ENCODE results near the gene CARD19.

The CARD19 gene

GRCh38 chr9:93117924-93118862 lies 22.2 kb downstream of the CARD19 start:
- DNase-seq (ENCODE audit: low spot score) = no peak
- TF ChIP-seq CTCF (conservative IDR thresholded peaks at IDR 0.05; ENCODE audit: low read depth) = no peak
- ChIA-PET POLR2A (ENCODE audit: low non-redundant PET) (interaction anchor here (0.7 kb wide), 1 partner anchor 102 kb away, joined by 4 read pairs; no protein-coding TSS in a partner anchor), CTCF (interaction anchor here (0.5 to 2.7 kb wide), 5 partner anchors 9 to 184 kb away, joined by 3 to 18 read pairs (median 3); no protein-coding TSS in a partner anchor)
- H3K27ac ChIP-seq = peak overlapping the region; percentile 87

GRCh38 chr9:93118863-93119702 lies 23.1 kb downstream of the CARD19 start:
- peak overlapping the region; percentile 87 for H3K27ac ChIP-seq
- CTCF ChIA-PET = interaction anchor here (0.5 to 2.7 kb wide), 14 partner anchors 8 to 576 kb away, joined by 3 to 18 read pairs (median 3); partner anchors contain the start of gene NINJ1
- no peak for DNase-seq (ENCODE audit: low spot score)
- POLR2A ChIA-PET (ENCODE audit: low non-redundant PET) = interaction anchor here (1.2 to 1.5 kb wide), 2 partner anchors 15 to 21 kb away, joined by 3 to 4 read pairs; partner anchors contain the start of gene NINJ1
- no peak for TF ChIP-seq CTCF (conservative IDR thresholded peaks at IDR 0.05; ENCODE audit: low read depth)

- TF ChIP-seq CTCF (conservative IDR thresholded peaks at IDR 0.05; ENCODE audit: low read depth) = no peak
- CTCF ChIA-PET = interaction anchor here (0.6 to 2.7 kb wide), 12 partner anchors 9 to 577 kb away, joined by 3 to 18 read pairs (median 4); partner anchors contain the start of gene NINJ1
- POLR2A ChIA-PET (ENCODE audit: low non-redundant PET) = interaction anchor here (0.6 to 1.5 kb wide), 3 partner anchors 13 to 21 kb away, joined by 3 to 4 read pairs (median 3); partner anchors contain the start of gene NINJ1
- peak overlapping the region; percentile 87 for H3K27ac ChIP-seq
- DNase-seq (ENCODE audit: low spot score) = no peak
These were observed 23.6 kb downstream of the CARD19 start for GRCh38 chr9:93119703-93119952.

- POLR2A ChIA-PET (ENCODE audit: low non-redundant PET) = interaction anchor here (0.6 to 1.5 kb wide), 4 partner anchors 14 to 105 kb away, joined by 3 to 4 read pairs (median 3); partner anchors contain the start of gene NINJ1
- CTCF ChIA-PET = interaction anchor here (0.6 to 2.7 kb wide), 12 partner anchors 9 to 577 kb away, joined by 3 to 18 read pairs (median 4); partner anchors contain the start of gene NINJ1
- peak overlapping the region; percentile 87 for H3K27ac ChIP-seq
- no peak; the same call in 1 of the 2 replicates for TF ChIP-seq CTCF (conservative IDR thresholded peaks at IDR 0.05; ENCODE audit: low read depth)
- peak; percentile 98 for DNase-seq (ENCODE audit: low spot score)
These were observed 24.2 kb downstream of the CARD19 start for GRCh38 chr9:93119953-93120845.

- DNase-seq (ENCODE audit: low spot score) = no peak
- H3K27ac ChIP-seq = peak overlapping the region; percentile 87
- POLR2A ChIA-PET (ENCODE audit: low non-redundant PET) = interaction anchor here (0.6 to 1.5 kb wide), 2 partner anchors 20 to 105 kb away, joined by 3 read pairs; no protein-coding TSS in a partner anchor
- no peak for TF ChIP-seq CTCF (conservative IDR thresholded peaks at IDR 0.05; ENCODE audit: low read depth)
- CTCF ChIA-PET = interaction anchor here (1.2 to 2.7 kb wide), 2 partner anchors 12 to 117 kb away, joined by 6 to 18 read pairs; no protein-coding TSS in a partner anchor
These were observed 24.9 kb downstream of the CARD19 start for GRCh38 chr9:93120846-93121315.
